Smooth muscle cell (in vitro differentiated cells): ENCODE measurements around the gene UBL7. TPM values are rescaled to one million over a fixed set of nuclear protein-coding genes. Genes with fewer than 3 reads are reported as not detected.

Source experiments
- DNase-seq: peaks from one replicate; lab custom pipeline; 2025; ENCODE audit not compliant: unreplicated experiment; lab: John Stamatoyannopoulos, UW
- H2AFZ ChIP-seq: fragments of 200-600 bp; sonication (generic); 2 replicates; pipeline ENCODE4 v1.6.0; 2016; ENCODE audit warnings: antibody characterized with exemption, low read depth, mild to moderate bottlenecking
- H3F3A ChIP-seq: fragments of 200-600 bp; sonication (generic); 2 replicates; pipeline ENCODE4 v1.6.0; 2017; ENCODE audit warnings: antibody characterized with exemption, low read depth
- H3K27ac ChIP-seq: fragments of 200-600 bp; sonication (generic); 2 replicates; pipeline ENCODE4 v1.5.1; 2016; ENCODE audit warnings: low read depth, mild to moderate bottlenecking
- H3K27me3 ChIP-seq: fragments of 200-600 bp; sonication (generic); 2 replicates; pipeline ENCODE4 v1.6.1; 2016; ENCODE audit warnings: low read depth, mild to moderate bottlenecking
- H3K36me3 ChIP-seq: fragments of 200-600 bp; sonication (generic); 2 replicates; pipeline ENCODE4 v1.5.1; 2016; ENCODE audit warnings: low read depth
- H3K4me1 ChIP-seq: fragments of 200-600 bp; sonication (generic); 2 replicates; pipeline ENCODE4 v1.5.1; 2016; ENCODE audit warnings: low read depth
- H3K4me2 ChIP-seq: fragments of 200-600 bp; sonication (generic); 2 replicates; pipeline ENCODE4 v1.6.0; 2016; ENCODE audit warnings: mild to moderate bottlenecking
- H3K4me3 ChIP-seq: fragments of 200-600 bp; sonication (generic); 2 replicates; pipeline ENCODE4 v1.5.1; 2016; ENCODE audit warnings: mild to moderate bottlenecking
- H3K79me2 ChIP-seq: fragments of 200-600 bp; sonication (generic); 2 replicates; pipeline ENCODE4 v1.6.0; 2016; ENCODE audit warnings: low read depth, mild to moderate bottlenecking
- H3K9ac ChIP-seq: fragments of 200-600 bp; sonication (generic); 2 replicates; pipeline ENCODE4 v1.6.0; 2016; ENCODE audit warnings: low read depth
- H3K9me3 ChIP-seq: fragments of 200-600 bp; sonication (generic); replicated peaks from 2 replicates; pipeline ENCODE4 v1.5.1; 2016; ENCODE audit warnings: low read depth
- H4K20me1 ChIP-seq: fragments of 200-600 bp; sonication (generic); 2 replicates; pipeline ENCODE4 v1.6.0; 2016; ENCODE audit warnings: low read depth
- CTCF ChIP-seq: fragments of 200-600 bp; sonication (generic); IDR thresholded peaks from 2 replicates; pipeline ENCODE4 v1.5.1; 2017; ENCODE audit warnings: borderline replicate concordance, mild to moderate bottlenecking, antibody characterized with exemption; ENCODE audit not compliant: insufficient read depth, poor library complexity, severe bottlenecking
- WGBS: methylation state at CpG from one replicate; pipeline ENCODE4 v1.1.7; 2016; ENCODE audit warnings: low lambda C conversion rate; 5-methylcytosine and 5-hydroxymethylcytosine counted together
- polyA plus RNA-seq: library from polyadenylated mRNA; unstranded; fragments of >200 nt; fragmentation: Nextera tagmentation; extraction: Ambion mirVana; gene quantifications from 2 replicates; pipeline ENCODE4 v1.2.1, GENCODE V29; 2016
- total RNA-seq: library from RNA; depleted of rRNA; stranded (reverse); fragments of >200 nt; gene quantifications from 2 replicates; pipeline ENCODE4 v1.2.3, GENCODE V29; 2014

UBL7 gene
- total and polyA plus RNA-seq, 2 experiments from 2014 or later, result 60.6 to 64.4 TPM

GRCh38 chr15:74470631-74471395 lies 9.9 kb upstream of the UBL7 start:
- Histone ChIP-seq H3K4me3 (no peak overlapping the region), H3K36me3 (no peaks in the 10 kb centered on the region), H3K79me2 (no peaks in the 10 kb centered on the region), H3K27ac (no peak overlapping the region), H3K9me3 (no peaks in the 10 kb centered on the region), H3K4me1 (no peaks in the 10 kb centered on the region), H3K9ac (no peak overlapping the region), H2AFZ (no peak overlapping the region), H3K4me2 (no peak overlapping the region), H3F3A (no peaks in the 10 kb centered on the region), H3K27me3 (no peaks in the 10 kb centered on the region), H4K20me1 (no peaks in the 10 kb centered on the region)
- DNase-seq, result no peak
- 92% methylated on average over 12 of the region's 12 CpGs for WGBS
- no peak for TF ChIP-seq CTCF

GRCh38 chr15:74468341-74469032 lies 7.5 kb upstream of the UBL7 start:
- Histone ChIP-seq H3K79me2 (no peaks in the 10 kb centered on the region), H2AFZ (no peak overlapping the region), H3K9ac (no peak overlapping the region), H3K4me3 (no peak overlapping the region), H3K36me3 (no peaks in the 10 kb centered on the region), H3K27ac (no peak overlapping the region), H3K27me3 (no peaks in the 10 kb centered on the region), H3F3A (no peaks in the 10 kb centered on the region), H3K4me2 (no peak overlapping the region), H3K9me3 (no peaks in the 10 kb centered on the region), H3K4me1 (no peaks in the 10 kb centered on the region), H4K20me1 (no peaks in the 10 kb centered on the region)
- no peak for TF ChIP-seq CTCF
- DNase-seq, result no peak
- 95% methylated on average over 6 of the region's 6 CpGs for WGBS

GRCh38 chr15:74466570-74466969 lies 5.6 kb upstream of the UBL7 start:
- peaks cover 13% of the 10 kb centered on the region for H3K4me1 ChIP-seq
- peaks cover 2% of the 10 kb centered on the region for H3F3A ChIP-seq
- H3K9ac ChIP-seq, result no peak overlapping the region
- WGBS, result 97% methylated on average over 1 of the region's 1 CpG
- peaks cover 14% of the 10 kb centered on the region for H3K79me2 ChIP-seq
- H3K27ac ChIP-seq, result no peak overlapping the region
- TF ChIP-seq CTCF, result no peak
- H3K4me3 ChIP-seq, result no peak overlapping the region
- no peak overlapping the region for H2AFZ ChIP-seq
- H3K4me2 ChIP-seq, result no peak overlapping the region
- H3K36me3 ChIP-seq, result no peaks in the 10 kb centered on the region
- no peaks in the 10 kb centered on the region for H4K20me1 ChIP-seq
- no peaks in the 10 kb centered on the region for H3K27me3 ChIP-seq
- H3K9me3 ChIP-seq, result no peaks in the 10 kb centered on the region
- no peak for DNase-seq
